ENCODE results near the gene GARRE1.
"Not testable (repeated sequence)": the region's sequence is repeated elsewhere in the genome, so short reads cannot be mapped to it uniquely, and the experiment has no call there.

GARRE1 gene

GRCh38 chr19:34260771-34261173 lies 6.4 kb downstream of the GARRE1 start:
- peak; percentile 78 for DNase-seq

GRCh38 chr19:34261334-34262109 lies 7.2 kb downstream of the GARRE1 start:
- peak; percentile 77 for DNase-seq

- no peak for DNase-seq
Observed at GRCh38 chr19:34263745-34264237, 9.4 kb downstream of the GARRE1 start.

GRCh38 chr19:34265221-34265650 lies 10.9 kb downstream of the GARRE1 start:
- no peak for DNase-seq

- no peak for DNase-seq
Observed at GRCh38 chr19:34269081-34269480, 14.7 kb downstream of the GARRE1 start.

GRCh38 chr19:34269489-34269888 lies 15.1 kb downstream of the GARRE1 start:
- no peak for DNase-seq

GRCh38 chr19:34269968-34270621 lies 15.7 kb downstream of the GARRE1 start:
- no peak for DNase-seq

- no peak for DNase-seq
Observed at GRCh38 chr19:34273121-34273520, 18.8 kb downstream of the GARRE1 start.

GRCh38 chr19:34274284-34274826 lies 20.0 kb downstream of the GARRE1 start:
- peak; percentile 13 for DNase-seq

GRCh38 chr19:34274827-34275625 lies 20.7 kb downstream of the GARRE1 start:
- no peak for DNase-seq

GRCh38 chr19:34275705-34276104 lies 21.4 kb downstream of the GARRE1 start:
- DNase-seq = no peak

- DNase-seq = no peak
Observed at GRCh38 chr19:34276614-34277013, 22.3 kb downstream of the GARRE1 start.

- no peak for DNase-seq
Observed at GRCh38 chr19:34277244-34277643, 22.9 kb downstream of the GARRE1 start.

GRCh38 chr19:34278783-34279182 lies 24.4 kb downstream of the GARRE1 start:
- no peak for DNase-seq

- DNase-seq = not testable (repeated sequence)
Observed at GRCh38 chr19:34281444-34281843, 27.1 kb downstream of the GARRE1 start.

- no peak for DNase-seq
Observed at GRCh38 chr19:34282611-34283519, 28.5 kb downstream of the GARRE1 start.

GRCh38 chr19:34284505-34284904 lies 30.2 kb downstream of the GARRE1 start:
- no peak for DNase-seq

- DNase-seq = no peak
Observed at GRCh38 chr19:34287662-34288140, 33.3 kb downstream of the GARRE1 start.

- no peak for DNase-seq
Observed at GRCh38 chr19:34288381-34288780, 34.0 kb downstream of the GARRE1 start.

- DNase-seq = no peak
Observed at GRCh38 chr19:34291235-34291634, 36.9 kb downstream of the GARRE1 start.

- no peak for DNase-seq
Observed at GRCh38 chr19:34295103-34295502, 40.7 kb downstream of the GARRE1 start.
